ENCODE data around the gene MYBPC1.
"Not testable (repeated sequence)": the region's sequence is repeated elsewhere in the genome, so short reads cannot be mapped to it uniquely, and the experiment has no call there.

DNA sequence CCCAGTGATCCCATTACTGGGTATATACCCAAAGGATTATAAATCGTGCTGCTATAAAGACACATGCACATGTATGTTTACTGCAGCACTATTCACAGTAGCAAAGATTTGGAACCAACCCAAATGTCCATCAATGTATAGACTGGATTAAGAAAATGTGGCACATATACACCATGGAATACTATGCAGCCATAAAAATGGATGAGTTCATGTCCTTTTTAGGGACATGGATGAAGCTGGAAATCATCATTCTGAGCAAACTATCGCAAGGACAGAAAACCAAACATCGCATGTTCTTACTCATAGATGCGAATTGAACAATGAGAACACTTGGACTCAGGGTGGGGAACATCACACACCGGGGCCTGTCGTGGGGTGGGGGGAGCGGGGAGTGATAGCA is 36.0 kb upstream of the MYBPC1 start:
- TF ChIP-seq, protein P1, sequence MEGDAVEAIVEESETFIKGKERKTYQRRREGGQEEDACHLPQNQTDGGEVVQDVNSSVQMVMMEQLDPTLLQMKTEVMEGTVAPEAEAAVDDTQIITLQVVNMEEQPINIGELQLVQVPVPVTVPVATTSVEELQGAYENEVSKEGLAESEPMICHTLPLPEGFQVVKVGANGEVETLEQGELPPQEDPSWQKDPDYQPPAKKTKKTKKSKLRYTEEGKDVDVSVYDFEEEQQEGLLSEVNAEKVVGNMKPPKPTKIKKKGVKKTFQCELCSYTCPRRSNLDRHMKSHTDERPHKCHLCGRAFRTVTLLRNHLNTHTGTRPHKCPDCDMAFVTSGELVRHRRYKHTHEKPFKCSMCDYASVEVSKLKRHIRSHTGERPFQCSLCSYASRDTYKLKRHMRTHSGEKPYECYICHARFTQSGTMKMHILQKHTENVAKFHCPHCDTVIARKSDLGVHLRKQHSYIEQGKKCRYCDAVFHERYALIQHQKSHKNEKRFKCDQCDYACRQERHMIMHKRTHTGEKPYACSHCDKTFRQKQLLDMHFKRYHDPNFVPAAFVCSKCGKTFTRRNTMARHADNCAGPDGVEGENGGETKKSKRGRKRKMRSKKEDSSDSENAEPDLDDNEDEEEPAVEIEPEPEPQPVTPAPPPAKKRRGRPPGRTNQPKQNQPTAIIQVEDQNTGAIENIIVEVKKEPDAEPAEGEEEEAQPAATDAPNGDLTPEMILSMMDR (conservative IDR thresholded peaks at IDR 0.05; ENCODE audit: low read depth in 2 of 2): not testable (repeated sequence)
- not testable (repeated sequence) for TF ChIP-seq JUNB (IDR thresholded peaks at IDR 0.05; ENCODE audit: unreplicated experiment); REST (IDR thresholded peaks at IDR 0.05; ENCODE audit: unreplicated experiment); EZH2phosphoT487 (IDR thresholded peaks at IDR 0.05; ENCODE audit: unreplicated experiment); EZH2 (IDR thresholded peaks at IDR 0.05; ENCODE audit: low read depth, unreplicated experiment); POLR2AphosphoS5 (IDR thresholded peaks at IDR 0.05; ENCODE audit: low read depth); NANOG (IDR thresholded peaks at IDR 0.05; ENCODE audit: borderline replicate concordance)

Measured in GM23338 (cell line).